K562 treated with DMSO at 1 percent for 12 hours (cell line): ENCODE results near the gene CCDC190. TPM values are rescaled to one million over a fixed set of nuclear protein-coding genes. Genes with fewer than 3 reads are reported as not detected.

Experiments
- total RNA-seq: library from RNA; unstranded; fragments of 300-600 nt; gene quantifications from 2 replicates; pipeline ENCODE4 v1.2.3, GENCODE V29; 2022; ENCODE audit not compliant: insufficient read depth

The CCDC190 gene, protein sequence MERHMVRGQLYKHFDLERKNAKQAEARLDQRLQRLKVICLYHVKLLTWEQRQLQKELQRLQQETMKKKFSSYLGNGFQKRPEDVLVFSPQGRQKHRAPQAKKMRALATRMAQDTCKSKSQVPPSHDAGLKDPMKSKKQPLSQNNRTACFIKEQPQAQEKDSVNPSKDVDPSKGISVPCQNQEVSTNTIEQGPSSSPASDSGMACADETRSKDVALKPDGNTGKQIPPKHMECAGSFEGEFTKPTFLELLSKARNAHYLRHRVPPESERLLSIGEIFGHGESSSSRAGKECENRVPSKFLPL
- total RNA-seq, result not detected in 2 replicates

DNA sequence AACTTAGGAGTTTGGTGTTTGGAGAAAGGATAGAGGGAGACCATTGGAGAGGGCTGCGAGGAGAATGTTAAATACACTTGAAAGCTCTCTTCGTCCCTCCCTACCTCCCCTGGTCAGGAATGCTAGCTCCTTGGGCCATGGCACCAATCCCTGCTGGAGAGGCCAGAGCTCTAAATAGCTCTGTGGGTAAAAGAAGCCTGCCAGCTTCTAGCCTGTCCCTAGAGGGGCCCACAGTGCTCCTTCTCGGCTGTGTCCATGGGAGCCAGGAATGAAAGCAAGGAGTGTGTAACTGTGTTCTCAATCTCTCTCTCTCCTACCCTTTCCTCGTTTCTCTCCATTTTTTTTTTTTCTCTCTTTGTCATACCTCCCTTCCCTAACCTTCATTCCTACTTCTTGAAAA, at the start of gene CCDC190:
TSS of gene CCDC190 (minus strand) at position 75 of the 400 bp plus-strand sequence. CDS start 1,529 bp downstream, outside the sequence.

Other genes starting within 250 kb of the CCDC190 start
- gene DDR2, start 228.7 kb downstream of the CCDC190 start, total RNA-seq, result 0.22 and 1.2 TPM in 2 replicates
- gene HSD17B7, start 70.5 kb downstream of the CCDC190 start, total RNA-seq, result 11.5 and 25.1 TPM in 2 replicates
- not detected in 2 replicates for gene RGS4, start 208.2 kb upstream of the CCDC190 start, total RNA-seq